NCI-H146 treated with DMSO at 0.1 percent for 48 hours (cell line): ENCODE data around the gene SPDYE3.
"Not testable (repeated sequence)": the region's sequence is repeated elsewhere in the genome, so short reads cannot be mapped to it uniquely, and the experiment has no call there.

Experiments
- DNase-seq: peaks from one replicate; lab custom pipeline; 2025; ENCODE audit not compliant: unreplicated experiment; lab: John Stamatoyannopoulos, UW

SPDYE3 gene

GRCh38 chr7:100287191-100287969 is 20.1 kb upstream of the SPDYE3 start:
- not testable (repeated sequence) for DNase-seq

- DNase-seq: not testable (repeated sequence)
Observed at GRCh38 chr7:100288258-100288657, 19.2 kb upstream of the SPDYE3 start.

GRCh38 chr7:100292162-100292561 is 15.3 kb upstream of the SPDYE3 start:
- DNase-seq: not testable (repeated sequence)

DNA sequence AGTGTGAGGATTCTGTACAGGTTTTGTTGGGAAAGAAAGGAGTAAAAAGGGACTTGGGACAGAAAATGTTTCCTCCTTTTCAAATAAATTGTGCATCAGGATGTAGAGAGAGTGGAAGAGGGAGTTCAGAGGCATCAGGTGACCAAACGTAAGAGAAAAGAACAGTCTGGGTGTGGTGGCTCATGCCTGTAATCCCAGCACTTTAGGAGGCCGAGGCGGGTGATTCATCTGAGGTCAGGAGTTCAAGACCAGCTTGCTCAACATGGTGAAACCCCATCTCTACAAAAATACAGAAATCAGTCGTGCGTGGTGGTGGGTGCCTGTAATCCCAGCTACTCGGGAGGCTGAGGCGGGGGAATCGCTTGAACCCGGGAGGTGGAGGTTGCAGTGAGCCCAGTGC is 12.2 kb upstream of the SPDYE3 start:
- DNase-seq: not testable (repeated sequence)

GRCh38 chr7:100297852-100298631 is 9.5 kb upstream of the SPDYE3 start:
- not testable (repeated sequence) for DNase-seq

GRCh38 chr7:100298632-100298895 is 8.9 kb upstream of the SPDYE3 start:
- not testable (repeated sequence) for DNase-seq

GRCh38 chr7:100304526-100304925 is 3.0 kb upstream of the SPDYE3 start:
- not testable (repeated sequence) for DNase-seq

- DNase-seq: not testable (repeated sequence)
Observed at GRCh38 chr7:100318329-100318728, 10.8 kb downstream of the SPDYE3 start.

DNA sequence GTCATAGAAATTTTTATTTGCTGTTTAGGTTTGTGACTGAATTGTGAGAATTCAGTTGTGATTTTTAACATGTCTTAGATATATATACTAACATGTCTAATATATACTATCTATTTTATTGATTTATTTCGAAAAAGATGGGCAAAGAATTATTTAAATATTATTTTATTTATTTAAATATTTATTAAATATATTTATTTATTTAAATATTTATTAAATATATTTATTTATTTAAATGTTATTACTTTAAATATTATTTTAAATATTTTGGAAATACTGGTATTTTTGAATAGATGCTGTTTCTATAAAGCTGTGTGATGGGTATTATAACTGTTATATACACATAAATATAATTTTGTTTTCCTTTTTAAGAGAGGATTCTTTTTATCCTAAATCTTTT is 14.1 kb downstream of the SPDYE3 start:
- DNase-seq: not testable (repeated sequence)

GRCh38 chr7:100324194-100324593 is 16.7 kb downstream of the SPDYE3 start:
- not testable (repeated sequence) for DNase-seq

DNA sequence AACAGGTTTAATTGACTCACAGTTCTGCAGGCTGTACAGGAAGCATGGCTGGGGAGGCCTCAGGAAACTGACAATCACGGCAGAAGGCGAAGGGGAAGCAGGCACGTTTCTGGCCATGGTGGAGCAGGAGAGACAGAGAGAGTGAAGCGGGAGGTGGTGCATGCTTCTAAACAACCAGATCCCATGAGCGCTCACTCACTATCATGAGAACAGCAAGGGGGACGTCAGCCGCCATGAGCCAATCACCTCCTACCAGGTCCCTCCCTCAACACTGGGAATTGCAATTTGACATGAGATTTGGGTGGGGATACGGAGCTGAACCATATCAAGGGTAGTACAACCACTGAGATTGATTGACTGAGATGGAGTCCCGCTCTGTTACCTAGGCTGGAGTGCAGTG is 18.2 kb downstream of the SPDYE3 start:
- not testable (repeated sequence) for DNase-seq

DNA sequence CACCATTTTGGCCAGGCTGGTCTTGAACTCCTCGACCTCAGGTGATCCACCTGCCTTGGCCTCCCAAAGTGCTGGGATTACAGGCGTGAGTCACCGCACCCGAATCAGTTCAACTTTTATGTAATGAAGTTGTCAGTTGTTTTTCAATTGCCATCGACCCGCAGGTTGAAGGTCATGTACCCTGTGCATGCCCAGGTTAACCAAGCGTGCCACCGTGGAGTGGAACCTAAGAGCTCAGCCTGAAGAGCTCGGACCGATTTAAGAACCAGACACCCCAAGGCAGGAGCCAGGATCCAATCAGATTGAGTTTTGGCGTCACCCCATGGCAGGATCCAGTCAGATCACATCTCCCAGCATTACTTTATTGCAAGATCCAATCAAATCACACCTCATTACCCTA is 19.4 kb downstream of the SPDYE3 start:
- DNase-seq: not testable (repeated sequence)

DNA sequence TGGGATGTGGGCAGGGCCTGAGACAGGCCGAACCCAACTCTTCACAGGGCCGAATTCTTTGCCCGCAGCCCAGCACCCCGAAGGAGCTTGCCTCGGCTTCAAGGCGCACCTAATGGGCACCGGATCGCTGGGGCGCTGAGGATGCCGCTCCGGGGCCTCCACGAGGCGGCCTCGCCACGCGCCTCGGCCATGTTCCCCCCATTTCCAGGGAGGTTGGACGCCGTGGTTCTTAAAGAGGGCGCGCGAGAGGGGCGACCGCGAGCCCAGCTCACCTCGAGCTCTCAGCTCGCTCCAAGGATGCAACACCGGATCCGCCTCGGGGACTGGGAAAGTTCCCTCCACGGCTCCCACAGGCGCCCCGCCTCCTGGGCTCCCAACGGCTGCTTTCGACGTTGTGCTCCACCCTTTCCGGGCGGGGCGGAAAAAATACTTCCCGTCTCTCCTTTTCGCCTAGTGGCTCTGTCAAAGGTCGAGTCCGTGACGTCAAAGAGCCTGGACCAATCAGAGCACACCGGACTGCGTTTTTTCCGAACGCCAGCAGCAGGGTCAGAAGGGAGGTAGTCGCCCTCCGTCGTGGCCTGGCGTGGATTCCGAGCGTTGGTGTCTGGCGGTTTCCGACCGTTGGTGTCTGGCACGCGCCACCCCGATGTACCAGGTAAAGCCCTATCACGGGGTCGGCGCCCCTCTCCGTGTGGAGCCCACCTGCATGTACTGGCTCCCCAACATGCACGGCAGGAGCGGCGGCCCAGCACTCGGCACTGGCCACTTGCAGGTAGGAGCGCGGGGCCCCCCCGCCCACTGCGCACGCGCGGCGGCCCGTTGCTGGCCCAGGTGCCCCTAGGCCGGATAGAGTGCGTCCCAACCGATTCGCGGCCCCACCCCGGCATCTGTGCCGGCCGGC is 28.3 kb downstream of the SPDYE3 start:
- peak; percentile 95 for DNase-seq

DNA sequence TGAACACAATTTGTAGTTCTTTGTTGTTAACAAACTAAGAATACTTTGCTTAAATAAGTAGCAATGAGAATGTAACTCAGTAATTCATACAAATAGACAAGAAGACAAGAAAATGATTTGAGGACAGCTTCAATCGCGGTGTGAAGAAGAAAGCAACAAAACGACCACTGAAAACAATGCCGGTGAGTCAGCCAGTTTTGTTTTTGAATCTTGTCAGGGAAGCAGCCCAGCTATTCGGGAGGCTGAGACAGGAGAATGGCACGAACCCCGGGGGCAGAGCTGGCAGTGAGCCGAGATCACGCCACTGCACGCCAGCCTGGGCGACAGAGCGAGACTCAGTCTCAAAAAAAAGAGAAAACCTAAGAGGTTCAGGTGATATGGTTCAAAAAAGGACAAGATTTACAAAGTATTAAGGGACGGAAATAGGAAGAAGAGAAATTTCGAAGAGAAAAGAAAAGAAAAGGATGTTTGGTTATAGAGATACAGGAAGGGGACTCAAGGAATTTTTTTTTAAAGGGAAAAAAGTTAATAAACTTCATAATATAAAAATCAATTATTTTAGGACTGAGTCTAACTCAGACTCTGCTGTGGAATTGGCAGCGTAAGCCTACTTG is 30.7 kb downstream of the SPDYE3 start:
- not testable (repeated sequence) for DNase-seq

DNA sequence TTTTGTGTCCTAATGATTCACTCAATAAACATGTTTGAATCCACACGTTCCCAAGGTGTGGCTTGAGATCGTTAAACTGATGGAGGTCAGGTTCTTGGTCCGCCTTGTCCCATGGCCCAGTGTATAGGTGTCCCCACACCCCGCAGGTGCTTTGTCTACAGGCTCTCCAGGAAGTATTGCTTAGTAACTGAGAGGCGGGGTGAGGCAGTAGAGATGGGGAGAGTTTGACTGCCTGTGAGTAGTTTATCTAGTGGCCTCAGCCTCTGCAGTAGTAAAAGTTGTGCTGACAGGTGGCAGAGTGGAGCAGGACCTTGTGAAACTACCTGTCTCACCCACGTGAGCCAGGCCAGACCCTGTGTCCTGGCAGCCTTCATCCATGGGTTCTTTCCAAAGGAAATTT is 33.8 kb downstream of the SPDYE3 start:
- DNase-seq: not testable (repeated sequence)

DNA sequence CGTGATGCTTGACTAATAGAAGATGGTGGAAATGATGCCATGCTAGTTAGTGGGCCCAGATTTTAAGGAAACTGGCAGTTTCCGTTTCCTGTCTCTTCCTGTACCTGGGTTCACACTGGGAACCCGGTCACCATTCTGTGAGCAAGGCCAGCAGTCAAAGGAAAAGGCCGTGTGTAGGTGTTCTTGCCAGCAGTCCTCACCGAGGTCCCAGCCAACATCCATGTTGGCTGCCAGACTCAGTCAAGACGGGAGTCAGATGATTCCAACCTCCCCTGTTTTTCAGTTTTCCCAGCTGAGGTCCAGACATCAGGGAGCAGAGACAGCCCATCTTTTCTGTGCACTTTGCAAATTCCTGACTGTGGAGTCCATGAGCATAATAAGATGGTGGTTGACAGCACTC is 35.3 kb downstream of the SPDYE3 start:
- DNase-seq: no peak

GRCh38 chr7:100344124-100344559 is 36.6 kb downstream of the SPDYE3 start:
- not testable (repeated sequence) for DNase-seq

DNA sequence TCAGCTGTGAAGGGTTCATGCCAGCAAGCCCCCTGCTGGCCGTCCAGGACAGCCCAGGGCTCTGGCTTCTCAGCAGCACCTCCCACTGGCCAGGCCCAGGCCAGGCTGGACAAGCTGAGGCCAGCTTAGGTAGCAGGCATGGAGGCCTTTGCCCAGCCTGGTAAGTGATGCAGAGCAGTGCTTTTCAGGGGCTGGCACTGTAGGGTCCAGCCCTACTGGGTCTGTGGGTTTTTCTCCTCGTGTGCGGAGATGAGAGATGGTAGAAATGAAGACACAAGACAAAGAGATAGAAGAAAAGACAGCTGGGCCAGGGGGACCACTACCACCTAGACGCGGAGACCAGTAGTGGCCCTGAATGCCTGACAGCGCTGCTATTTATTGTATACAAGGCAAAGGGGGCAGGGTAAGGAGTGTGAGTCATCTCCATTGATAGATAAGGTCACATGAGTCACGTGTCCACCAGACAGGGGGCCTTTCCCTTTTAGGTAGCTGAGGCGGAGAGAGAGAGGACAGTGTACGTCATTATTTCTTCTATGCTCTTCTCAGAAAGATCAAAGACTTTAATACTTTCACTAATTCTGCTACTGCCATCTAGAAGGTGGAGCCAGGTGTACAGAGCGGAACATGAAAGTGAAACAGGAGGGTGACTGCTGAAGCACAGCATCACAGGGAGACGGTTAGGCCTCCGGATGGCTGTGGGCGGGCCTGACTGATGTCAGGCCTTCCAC is 37.2 kb downstream of the SPDYE3 start:
- not testable (repeated sequence) for DNase-seq

- peak; percentile 0 for DNase-seq
Observed at GRCh38 chr7:100345288-100345672, 37.8 kb downstream of the SPDYE3 start.

DNA sequence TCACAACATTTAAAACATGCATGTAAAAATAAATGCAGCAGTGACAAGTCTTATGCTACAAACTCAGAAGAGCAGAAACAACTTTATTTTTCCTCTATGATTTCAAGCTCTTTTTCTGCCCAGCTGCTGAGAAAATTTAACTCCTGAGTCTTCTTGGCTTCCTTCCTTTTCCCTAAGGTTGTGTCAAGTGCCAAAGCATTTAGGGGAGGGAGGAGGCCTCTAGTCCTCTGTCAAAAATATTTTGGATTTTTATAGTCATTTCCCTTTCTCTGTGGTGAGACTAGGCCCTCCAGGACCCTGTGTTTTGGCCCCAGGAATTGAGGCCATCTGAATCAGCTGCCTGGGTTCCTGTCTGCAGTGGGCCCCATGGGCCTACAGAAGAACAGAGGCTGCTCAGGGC is 39.4 kb downstream of the SPDYE3 start:
- DNase-seq: no peak
